Retina (tissue), 1 donor: Measurements from ENCODE around the gene MEI1.
"Not testable (repeated sequence)": the region's sequence is repeated elsewhere in the genome, so short reads cannot be mapped to it uniquely, and the experiment has no call there.

Experiments
- DNase-seq: peaks from one replicate; pipeline ENCODE4 v3.0.0-alpha.2; 2016

The MEI1 gene, protein sequence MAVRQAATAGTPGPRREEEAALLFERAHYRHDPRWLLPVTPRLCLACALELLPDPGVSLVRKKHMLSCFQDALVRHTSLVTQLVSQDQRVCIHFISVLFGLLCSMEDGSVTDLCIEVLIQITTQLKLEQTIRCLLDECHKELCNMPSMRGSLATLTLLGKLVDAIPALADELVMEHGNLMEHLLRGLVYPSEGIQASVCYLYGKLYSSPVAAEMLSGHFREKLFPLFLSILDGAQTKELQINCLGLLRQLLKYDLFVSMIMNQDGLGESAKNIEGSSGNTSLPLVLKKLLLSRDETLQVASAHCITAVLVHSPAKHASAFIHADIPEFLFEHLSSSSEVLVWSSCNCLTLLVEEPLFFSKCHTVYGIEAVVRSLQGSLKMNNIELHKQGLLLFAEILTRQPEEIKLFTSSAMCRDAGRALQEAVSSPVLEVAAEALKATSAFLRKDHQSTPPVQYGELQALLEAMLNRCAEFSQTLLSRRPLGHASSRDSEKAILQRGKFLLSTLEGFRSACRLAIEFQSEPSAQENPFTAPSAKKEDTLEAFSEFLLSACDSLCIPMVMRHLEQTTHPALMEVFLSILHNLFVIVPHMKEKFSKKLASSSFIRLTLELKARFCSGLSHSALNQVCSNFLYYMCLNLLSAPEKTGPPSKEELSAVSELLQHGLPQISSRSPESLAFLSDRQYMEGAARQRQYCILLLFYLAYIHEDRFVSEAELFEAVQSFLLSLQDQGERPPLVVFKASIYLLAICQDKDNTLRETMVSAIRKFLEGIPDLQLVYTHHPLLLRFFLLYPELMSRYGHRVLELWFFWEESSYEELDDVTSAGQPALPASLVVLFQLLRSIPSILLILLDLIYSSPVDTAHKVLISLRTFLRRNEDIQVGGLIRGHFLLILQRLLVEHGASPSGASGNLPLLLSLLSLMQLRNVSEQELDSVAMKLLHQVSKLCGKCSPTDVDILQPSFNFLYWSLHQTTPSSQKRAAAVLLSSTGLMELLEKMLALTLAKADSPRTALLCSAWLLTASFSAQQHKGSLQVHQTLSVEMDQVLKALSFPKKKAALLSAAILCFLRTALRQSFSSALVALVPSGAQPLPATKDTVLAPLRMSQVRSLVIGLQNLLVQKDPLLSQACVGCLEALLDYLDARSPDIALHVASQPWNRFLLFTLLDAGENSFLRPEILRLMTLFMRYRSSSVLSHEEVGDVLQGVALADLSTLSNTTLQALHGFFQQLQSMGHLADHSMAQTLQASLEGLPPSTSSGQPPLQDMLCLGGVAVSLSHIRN

DNA sequence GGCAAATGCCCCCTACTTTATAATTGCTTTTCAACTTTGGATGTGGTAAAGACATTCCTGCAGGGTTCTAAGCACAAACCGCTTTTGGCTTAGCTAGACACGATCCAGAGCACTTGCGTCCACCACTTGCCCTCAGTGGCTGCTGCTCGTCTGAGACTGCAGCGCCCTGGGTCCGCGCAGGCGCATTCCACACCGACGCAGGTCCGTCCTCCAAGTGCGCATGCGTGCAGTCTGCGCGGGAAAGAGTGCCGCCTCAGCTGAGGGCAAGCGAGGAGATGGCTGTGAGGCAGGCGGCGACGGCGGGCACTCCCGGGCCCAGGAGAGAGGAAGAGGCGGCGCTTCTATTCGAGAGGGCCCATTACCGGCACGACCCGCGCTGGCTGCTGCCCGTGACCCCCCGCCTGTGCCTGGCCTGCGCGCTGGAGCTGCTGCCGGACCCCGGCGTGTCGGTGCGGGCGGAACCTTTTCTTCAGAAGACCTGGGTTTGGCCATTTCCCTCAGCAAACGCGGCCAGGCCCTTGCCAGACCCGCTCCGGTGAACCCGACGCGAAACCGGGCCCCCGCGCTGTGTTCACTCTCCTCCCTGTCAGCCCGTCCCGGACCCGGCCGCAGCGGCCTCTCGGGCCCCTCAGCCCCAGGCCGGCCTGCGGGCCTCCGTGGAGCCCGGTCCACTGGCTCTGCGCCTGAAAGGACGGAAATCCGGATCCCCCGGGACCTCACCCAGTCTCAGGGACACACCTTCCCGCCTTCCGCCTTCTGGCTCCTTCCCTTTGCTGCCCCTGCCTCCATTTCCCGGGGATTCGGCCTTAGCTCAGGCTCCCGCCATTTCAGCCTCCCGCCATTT lies at the start of gene MEI1:
MEI1 (plus strand) TSS at position 240 of the 844 bp plus-strand sequence; CDS start at position 276, 36 bp downstream.
- DNase-seq: peak; percentile 86

DNA sequence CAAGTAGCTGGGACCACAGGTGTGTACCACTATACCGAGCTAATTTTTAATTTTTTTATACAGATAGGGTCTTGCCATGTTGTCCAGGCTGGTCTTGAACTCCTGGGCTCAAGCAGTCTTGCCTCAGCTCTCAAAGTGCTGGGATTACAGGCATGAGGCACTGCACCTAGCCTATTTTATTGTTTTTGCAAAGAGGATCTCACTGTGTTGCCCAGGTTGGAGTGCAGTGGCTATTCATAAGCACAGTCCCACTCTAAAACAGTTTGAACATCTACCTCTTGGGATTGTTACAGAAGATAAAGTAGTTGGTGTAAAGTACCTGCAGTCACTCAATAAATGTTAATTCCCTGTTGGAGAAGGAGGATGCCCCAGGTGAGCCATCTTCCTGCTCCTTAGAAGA lies 49.1 kb upstream of the MEI1 start:
- DNase-seq: no peak

DNA sequence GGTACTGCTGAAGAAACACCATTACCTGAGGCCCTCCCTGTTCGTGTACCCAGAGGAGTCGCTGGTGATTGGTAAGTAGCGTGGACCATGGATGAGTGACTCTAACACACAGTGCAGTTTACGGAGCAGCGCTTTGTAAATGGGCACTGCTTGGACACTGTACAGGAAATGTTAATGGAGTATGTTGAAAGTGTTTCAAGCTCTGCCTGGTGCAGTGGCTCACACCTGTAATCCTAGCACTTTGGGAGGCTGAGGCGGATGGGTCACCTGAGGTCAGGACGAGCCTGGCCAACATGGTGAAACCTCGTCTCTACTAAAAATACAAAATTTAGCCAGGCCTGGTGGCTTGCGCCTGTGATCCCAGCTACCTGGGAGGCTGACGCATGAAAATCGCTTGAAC lies 48.5 kb upstream of the MEI1 start:
- no peak for DNase-seq

DNA sequence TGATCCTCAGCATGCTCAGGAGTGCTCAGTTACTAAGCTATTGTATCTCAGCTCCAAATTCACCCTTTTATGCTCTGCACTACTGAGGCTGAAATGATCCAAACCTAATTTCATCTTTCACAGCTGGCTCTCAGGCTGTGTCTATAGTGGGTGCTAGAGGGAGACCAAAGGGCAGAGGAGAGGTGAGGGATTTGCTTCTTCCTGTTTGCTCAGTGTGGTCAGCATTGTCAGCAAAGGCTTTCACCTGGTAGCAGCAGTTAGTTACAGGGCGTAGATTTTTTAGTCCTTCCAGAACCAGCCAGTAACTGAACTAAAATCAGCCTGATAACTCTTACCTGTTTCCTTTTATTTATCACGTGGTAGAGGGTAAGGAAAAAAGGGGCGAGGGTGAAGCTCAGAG lies 45.0 kb upstream of the MEI1 start:
- no peak for DNase-seq

DNA sequence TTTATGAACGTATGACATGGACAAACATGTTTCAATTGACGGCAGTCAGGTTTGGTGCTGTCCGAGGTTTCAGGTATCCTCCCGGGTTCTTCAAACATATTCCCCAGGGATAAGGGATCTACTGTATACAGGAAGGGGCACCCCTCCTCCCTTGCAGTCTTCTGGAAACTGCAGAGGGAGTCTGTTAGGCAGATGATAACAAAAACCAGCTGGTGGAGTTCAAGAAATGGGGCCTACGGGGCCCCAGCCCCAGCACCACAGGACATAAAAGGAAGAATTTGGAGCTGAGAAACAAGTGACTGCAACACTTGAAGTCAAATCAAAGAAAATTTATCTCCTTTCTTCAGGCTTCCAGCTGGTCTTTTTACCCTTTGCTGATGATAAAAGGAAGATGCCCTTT lies 42.7 kb upstream of the MEI1 start:
- no peak for DNase-seq

DNA sequence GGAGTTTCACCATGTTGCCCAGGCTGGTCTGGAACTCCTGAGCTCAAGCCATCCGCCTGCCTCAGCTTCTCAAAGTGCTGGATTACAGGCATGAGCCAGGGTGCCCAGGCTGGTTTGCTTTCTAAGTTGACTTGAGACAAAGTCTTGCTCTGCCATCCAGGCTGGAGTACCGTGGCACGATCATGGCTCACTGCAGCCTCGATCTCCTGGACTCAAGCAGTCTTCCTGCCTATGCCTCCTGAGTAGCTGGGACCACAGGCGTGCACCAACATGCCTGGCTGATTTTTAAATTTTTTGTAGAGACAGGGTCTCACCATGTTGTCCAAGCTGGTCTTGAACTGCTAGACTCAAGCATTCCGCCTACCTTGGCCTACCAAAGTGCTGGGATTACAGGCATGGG lies 41.6 kb upstream of the MEI1 start:
- DNase-seq: no peak

DNA sequence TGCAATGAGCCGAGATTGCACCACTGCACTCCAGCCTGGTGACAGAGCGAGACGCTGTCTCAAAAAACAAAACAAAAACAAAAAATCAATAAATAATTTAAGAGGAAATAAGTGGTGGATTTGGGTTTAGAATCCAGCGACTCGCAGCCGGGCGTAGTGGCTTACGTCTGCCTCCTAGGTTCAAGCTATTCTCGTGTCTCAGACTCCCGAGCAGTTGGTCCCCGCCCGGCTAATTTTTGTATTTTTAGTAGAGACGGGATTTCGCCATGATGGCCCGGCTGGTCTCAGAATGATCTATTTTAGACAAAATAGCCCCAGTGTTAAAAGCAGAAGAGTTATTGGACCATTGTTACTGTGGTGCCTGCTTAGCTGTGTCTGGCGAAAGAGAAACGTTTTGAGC lies 40.4 kb upstream of the MEI1 start:
- DNase-seq: no peak

DNA sequence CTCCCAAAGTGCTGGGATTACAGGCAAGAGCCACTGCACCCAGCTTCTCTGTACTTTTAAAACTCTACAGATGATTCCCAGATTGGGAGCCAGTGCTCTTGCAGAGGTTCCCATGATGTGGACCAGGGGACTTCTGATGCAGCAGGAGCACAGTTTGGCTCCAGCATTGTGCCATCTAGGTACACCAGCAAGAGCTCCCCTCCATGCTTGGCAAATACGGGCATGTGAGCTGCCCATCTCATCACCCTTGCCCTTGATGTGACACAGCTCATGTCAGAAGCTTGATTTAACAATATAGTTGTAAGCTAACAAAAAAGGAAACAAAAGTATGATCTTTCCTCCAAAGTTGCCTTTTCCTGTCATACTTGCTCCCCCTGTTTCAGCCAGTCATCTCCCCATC lies 39.4 kb upstream of the MEI1 start:
- no peak for DNase-seq

DNA sequence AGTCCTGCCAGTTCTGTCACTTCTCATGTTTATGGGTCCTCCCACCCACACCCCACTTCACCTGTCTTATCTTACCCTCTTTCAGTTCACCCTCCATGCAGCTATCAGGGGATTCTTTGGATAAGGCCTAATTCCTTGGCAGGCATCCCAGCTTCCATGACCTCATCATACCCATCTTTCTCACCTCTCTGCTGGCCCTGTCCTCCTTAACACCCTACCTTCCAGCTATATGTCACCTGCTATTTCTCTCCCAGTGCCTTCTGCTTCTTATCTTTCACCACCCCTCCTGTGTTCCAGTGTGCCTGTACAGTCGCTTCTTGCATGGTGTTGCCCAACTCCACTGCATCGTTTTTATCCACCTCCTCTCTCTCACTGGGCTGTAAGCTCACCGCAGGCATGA lies 38.9 kb upstream of the MEI1 start:
- DNase-seq: no peak

DNA sequence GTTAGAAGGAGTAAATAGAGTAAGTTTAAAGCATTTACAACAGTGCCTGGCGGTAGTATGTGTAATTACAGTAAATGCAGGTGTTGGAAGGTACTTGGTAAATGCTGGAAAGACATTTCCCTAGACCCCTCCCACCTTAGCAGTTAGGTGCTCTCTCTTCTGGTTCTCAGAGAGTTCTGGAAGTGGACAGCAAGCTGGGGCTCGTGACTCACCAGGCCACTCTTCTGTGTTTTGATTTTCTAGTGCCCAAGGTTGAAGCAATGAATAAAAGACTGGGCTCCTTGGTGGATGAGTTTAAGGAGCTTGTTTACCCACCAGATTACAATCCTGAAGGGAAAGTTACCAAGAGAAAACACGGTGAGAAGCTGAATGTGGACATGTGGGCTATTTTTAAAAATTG lies 38.2 kb upstream of the MEI1 start:
- no peak for DNase-seq

DNA sequence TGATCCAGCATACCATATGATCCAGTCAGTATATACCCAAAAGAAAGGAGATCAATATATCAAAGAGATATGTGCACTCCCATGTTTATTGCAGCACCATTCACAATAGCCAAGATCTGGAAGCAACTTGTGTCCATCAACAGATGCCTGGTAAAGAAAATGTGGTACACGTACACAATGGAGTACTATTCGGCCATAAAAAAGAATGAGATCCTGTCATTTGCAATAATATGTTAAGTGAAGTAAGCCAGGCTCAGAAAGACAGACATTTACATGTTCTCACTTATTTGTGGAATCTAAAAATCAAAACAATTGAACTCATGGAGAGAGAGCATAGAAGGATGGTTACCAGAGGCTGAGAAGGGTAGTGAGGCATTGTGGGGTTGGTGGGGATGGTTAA lies 37.6 kb upstream of the MEI1 start:
- no peak for DNase-seq

DNA sequence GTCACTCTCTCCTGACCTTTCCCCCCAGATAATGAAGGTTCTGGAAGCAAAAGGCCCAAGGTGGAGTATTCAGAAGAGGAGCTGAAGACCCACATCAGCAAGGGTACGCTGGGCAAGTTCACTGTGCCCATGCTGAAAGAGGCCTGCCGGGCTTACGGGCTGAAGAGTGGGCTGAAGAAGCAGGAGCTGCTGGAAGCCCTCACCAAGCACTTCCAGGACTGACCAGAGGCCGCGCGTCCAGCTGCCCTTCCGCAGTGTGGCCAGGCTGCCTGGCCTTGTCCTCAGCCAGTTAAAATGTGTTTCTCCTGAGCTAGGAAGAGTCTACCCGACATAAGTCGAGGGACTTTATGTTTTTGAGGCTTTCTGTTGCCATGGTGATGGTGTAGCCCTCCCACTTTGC lies 35.7 kb upstream of the MEI1 start:
- DNase-seq: not testable (repeated sequence)

DNA sequence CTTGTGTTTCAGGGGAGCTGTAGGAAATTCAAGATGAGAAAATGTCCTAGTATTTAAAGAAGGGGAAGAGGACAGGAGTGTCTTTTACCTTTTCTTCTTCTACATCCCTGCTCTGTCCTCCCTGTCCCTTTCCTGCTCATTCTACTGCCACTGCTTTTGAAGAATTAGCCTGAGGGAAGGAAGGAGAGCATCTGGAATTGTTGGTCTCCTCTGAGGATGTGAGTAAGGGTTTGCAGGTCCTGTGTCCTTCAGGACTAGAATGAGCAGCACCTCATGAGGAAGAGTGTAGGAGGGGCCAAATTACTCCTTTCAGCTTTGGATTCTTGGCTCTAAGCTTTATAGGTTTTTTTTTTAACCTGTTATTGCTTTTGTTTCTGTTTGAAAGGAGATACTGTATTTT lies 34.8 kb upstream of the MEI1 start:
- no peak for DNase-seq

DNA sequence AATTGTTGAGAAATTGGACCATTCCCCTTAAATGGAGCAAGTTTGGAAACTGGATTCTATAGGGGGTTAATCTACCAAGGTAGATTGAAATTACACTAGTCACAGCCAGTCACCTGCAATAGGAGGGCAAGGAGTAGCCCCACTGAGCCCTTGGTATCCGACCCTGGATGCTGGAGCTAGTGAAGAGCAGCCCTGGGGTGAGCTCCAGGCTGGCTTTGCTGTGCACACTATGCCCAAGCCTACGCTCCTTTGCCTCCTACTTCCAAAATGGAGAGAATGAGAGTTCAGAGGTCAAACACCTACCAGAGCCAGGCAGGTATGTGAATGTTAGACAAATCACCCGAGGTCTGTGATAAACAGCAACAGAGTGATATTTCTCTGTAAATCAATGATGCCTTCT lies 34.4 kb upstream of the MEI1 start:
- no peak for DNase-seq

DNA sequence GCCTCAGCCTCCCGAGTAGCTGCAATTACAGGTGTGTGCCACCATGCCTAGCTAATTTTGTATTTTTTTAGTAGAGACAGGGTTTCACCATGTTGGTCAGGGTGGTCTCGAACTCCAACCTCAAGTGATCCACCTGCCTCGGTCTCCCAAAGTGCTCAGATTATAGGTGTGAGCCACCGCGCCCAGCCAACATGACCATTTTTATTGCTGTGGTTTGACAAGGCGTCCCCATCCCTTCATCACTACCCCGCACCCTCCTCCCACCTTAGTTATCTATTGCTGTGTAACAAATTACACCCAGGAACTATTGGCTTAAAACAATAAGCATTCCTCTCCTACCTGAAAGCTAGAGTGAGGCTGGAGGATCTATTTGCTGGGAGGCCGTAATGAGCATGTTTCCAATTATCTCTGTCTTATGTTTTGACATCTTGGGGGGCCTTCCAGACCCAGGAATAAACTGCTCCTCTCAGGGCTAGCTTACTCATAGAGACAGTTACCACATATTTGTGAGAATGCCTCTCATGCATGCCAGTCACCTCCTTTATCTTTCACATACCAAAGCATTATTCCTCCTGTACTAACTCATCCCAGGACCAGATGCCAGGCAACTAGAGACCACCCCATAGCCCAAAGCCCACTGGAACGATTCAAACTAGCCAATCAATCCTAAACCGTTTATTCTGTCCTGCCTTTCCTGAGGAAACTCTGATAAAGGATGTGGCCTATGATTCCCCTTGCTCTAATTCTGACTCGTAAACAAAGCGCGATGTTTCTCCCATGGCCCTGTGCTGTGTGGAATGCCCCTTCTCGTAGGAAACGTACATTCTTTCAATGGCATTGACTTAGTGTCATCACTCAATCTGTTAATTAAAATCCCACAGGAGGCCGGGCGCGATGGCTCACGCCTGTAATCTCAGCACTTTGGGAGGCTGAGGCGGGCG lies 30.1 kb upstream of the MEI1 start:
- DNase-seq: no peak

DNA sequence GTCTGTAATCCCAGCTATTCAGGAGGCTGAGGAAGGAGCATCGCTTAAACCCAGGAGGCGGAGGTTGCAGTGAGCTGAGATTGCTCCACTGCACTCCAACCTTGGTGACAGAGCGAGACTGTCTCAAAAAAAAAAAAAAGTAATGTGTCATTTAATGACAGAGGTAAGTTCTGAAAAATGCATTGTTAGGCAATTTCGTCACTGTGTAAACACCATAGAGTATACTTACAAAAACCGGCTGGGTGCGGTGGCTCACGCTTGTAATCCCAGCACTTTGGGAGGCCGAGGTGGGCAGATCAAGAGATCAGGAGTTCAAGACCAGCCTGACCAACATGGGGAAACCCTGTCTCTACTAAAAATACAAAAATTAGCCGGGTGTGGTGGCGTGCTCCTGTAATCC lies 27.2 kb upstream of the MEI1 start:
- not testable (repeated sequence) for DNase-seq

DNA sequence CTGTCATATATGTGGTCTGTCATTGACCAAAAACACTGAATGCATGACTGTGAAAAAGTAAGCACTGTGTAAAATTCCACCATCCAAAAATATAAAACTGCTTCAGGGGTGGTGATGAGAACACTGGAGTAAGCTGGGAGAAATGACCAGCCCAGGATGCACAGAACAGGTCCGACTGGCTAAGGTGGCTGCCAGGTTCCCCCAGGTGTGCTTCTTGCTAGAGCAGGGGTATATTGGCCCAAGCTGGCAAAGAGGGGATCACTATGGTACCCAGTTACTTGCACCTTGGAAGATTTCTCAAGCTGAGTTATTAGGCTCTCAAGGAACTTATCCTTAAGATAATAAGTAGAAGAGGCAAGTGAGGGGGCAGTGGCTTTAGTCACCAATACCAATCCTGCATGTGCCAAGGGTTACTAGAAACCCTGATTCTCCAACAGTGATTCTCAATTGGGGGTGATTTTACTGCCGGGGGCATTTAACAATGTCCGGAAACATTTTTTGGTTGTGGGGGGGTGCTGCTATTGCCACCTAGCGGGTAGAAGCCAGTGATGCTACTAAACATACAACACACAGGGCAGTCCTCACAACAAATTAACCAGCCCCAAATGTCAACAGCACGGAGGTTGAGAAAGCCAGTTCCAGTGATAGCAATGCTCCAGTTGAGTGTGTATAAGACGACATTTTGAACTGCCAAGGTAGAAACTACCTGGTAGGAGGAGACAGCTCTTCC lies 26.4 kb upstream of the MEI1 start:
- DNase-seq: no peak

DNA sequence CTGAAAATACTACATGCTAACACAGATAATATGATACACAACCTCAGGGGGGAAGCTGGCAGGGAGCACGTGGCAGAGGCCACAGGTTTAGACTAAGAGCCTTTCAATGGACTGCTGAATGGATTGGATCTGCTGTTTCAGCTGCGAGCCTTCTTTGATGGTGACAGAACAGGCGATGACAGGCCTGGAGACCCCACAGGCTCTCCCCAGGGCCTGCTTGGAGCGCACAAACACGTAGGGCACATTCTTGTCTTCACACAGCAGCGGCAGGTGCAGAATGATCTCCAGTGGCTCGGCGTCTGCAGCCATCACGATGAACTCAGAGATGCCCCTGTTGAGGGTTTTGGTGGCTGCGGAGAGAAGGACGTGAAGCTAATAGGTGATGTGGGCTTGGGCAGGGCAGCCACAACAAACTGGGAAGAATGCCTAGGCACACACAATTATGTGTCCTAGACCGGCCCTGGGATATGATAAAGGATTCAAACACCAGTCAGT lies 24.4 kb upstream of the MEI1 start:
- DNase-seq: no peak

DNA sequence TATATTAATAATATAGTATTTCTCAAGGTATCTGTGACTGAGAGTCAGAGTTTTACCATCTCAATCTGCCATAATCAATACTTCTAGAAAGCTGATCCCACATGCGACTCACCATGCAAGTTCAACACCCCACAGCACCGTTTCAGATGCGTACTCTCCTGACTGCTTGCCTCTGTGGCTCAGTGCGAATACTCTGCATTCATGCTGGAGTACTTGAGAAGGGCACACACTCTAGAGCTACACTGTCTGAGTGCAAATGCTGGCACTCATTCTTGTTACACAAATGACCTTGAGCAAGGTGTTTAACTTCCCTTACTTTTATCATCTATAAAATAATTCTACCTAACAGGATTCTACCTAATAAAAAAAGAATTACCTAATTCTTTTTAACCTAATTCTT lies 23.2 kb upstream of the MEI1 start:
- no peak for DNase-seq

DNA sequence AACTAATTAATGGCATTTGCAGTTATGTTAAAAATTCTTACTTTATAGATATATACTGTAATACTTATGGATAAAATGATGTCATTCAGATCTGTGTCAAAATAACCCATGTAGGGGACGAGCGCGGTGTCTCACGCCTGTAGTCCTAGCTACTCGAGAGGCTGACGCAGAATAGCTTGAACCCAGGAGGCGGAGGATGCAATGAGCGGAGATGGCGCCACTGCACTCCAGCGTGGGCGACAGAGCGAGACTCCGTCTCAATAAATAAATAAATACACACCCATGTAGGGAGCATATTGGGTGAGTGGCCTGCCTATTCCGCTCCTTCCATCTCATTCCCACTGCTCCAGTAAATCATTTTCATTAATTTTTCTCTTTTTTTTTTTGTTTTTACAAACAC lies 17.7 kb upstream of the MEI1 start:
- peak; percentile 24 for DNase-seq
